HG03520 (cell line): Measurements from ENCODE around the gene STK25.

Source experiments
- ATAC-seq: cut with Tn5 transposase; IDR thresholded peaks from one replicate; pipeline ENCODE4 v1.9.1; 2021; ENCODE audit warnings: mild to moderate bottlenecking, moderate library complexity; ENCODE audit not compliant: unreplicated experiment

The STK25 gene

GRCh38 chr2:241496003-241496707 is 12.2 kb downstream of the STK25 start:
- no peak for ATAC-seq

- no peak for ATAC-seq
Observed at GRCh38 chr2:241495172-241496002, 13.0 kb downstream of the STK25 start.

GRCh38 chr2:241494311-241494908 is 14.0 kb downstream of the STK25 start:
- no peak for ATAC-seq

GRCh38 chr2:241493092-241493491 is 15.3 kb downstream of the STK25 start:
- ATAC-seq = no peak

- no peak for ATAC-seq
Observed at GRCh38 chr2:241492174-241492565, 16.2 kb downstream of the STK25 start.

- ATAC-seq = no peak
Observed at GRCh38 chr2:241491549-241492173, 16.7 kb downstream of the STK25 start.

GRCh38 chr2:241490825-241491506 is 17.4 kb downstream of the STK25 start:
- ATAC-seq = no peak

GRCh38 chr2:241489733-241490680 is 18.4 kb downstream of the STK25 start:
- ATAC-seq = no peak

- no peak for ATAC-seq
Observed at GRCh38 chr2:241489088-241489487, 19.3 kb downstream of the STK25 start.

GRCh38 chr2:241485172-241485911 is 23.0 kb downstream of the STK25 start:
- ATAC-seq = no peak

GRCh38 chr2:241483305-241483704 is 25.1 kb downstream of the STK25 start:
- no peak for ATAC-seq

GRCh38 chr2:241482126-241482955 is 26.0 kb downstream of the STK25 start:
- no peak for ATAC-seq

GRCh38 chr2:241481687-241482086 is 26.7 kb downstream of the STK25 start:
- ATAC-seq = no peak

- no peak for ATAC-seq
Observed at GRCh38 chr2:241479026-241479898, 29.1 kb downstream of the STK25 start.

- ATAC-seq = no peak
Observed at GRCh38 chr2:241478166-241478565, 30.2 kb downstream of the STK25 start.

GRCh38 chr2:241475267-241475666 is 33.1 kb downstream of the STK25 start:
- ATAC-seq = no peak

GRCh38 chr2:241473399-241473798 is 35.0 kb downstream of the STK25 start:
- ATAC-seq = no peak
